ENCODE results near the gene KLHL22. TPM values are rescaled to one million over a fixed set of nuclear protein-coding genes. Genes with fewer than 3 reads are reported as not detected.

Gene KLHL22
- total and polyA plus RNA-seq, 2 of the 4 experiments (the other 2 are of a cell fraction): 27.1 to 30.1 TPM

- Histone ChIP-seq H3K36me3 (ENCODE audit: control insufficient read depth, insufficient read depth, low read length) (peaks cover 45% of the 10 kb centered on the region), H3K18ac (ENCODE audit: low read depth, low read length) (no peak overlapping the region), H3K4ac (ENCODE audit: low read depth, low read length) (no peak overlapping the region), H3K27me3 (ENCODE audit: control insufficient read depth, insufficient read depth, low read length) (no peaks in the 10 kb centered on the region), H3K9ac (ENCODE audit: low read depth, low read length) (no peak overlapping the region), H2AK5ac (ENCODE audit: low read depth, low read length) (no peak overlapping the region), H4K20me1 (ENCODE audit: insufficient read depth, low read length) (no peaks in the 10 kb centered on the region; the same call in 1 of the 2 replicates), H4K91ac (ENCODE audit: insufficient read depth, low read depth, low read length) (no peak overlapping the region), H3K4me3 (ENCODE audit: insufficient read depth, low read depth, low read length) (no peak overlapping the region), H3K79me1 (ENCODE audit: low read depth in 1 of 2, low read length in 2 of 2) (peaks cover 0 to 5% of the 10 kb centered on the region in 2 experiments; a peak in 1 of 4 replicates), H4K5ac (ENCODE audit: low read depth, low read length) (no peak overlapping the region), H2AK9ac (replicated peaks; ENCODE audit: low read depth, low read length, poor library complexity) (no peak overlapping the region), H3K27ac (ENCODE audit: insufficient read depth, low read length) (no peak overlapping the region), H3K56ac (ENCODE audit: extremely low read depth, insufficient read depth, low read length) (no peak overlapping the region), H2AFZ (replicated peaks; ENCODE audit: low read length, poor library complexity) (peak overlapping the region; percentile 52), H2BK5ac (ENCODE audit: low read depth, low read length, poor library complexity, severe bottlenecking) (no peak overlapping the region), H3K4me2 (ENCODE audit: low read depth, low read length) (no peak overlapping the region), H3K23ac (ENCODE audit: low read depth, low read length) (no peak overlapping the region), H3K9me3 (ENCODE audit: control insufficient read depth, insufficient read depth, low read length) (no peaks in the 10 kb centered on the region), H2BK120ac (ENCODE audit: low read depth, low read length) (no peak overlapping the region), H2BK15ac (ENCODE audit: low read depth, low read length) (no peak overlapping the region), H3K14ac (replicated peaks; ENCODE audit: low read depth, low read length) (no peak overlapping the region), H3K4me1 (ENCODE audit: control insufficient read depth, insufficient read depth, low read length) (no peaks in the 10 kb centered on the region), H4K8ac (ENCODE audit: low read depth in 2 of 2, low read length in 2 of 2) (no peak overlapping the region), H2BK20ac (ENCODE audit: low read depth, low read length) (no peak overlapping the region), H3K9me1 (ENCODE audit: insufficient read depth, low read length) (peaks cover 16% of the 10 kb centered on the region)
- POLR2A ChIA-PET (ENCODE audit: unreplicated experiment): no interaction called here
- WGBS, 2 experiments (ENCODE audit: extremely low coverage in 2 of 2, insufficient read length in 1 of 2): 96% methylated on average over 3 of the region's 6 CpGs; no CpG with 5 or more reads in 1 of the 2 experiments
- dilution Hi-C loops (cut with HindIII; ENCODE audit: low sequenced_read_pairs, unreplicated experiment) (no loop called here), in situ Hi-C loops (cut with MboI; ENCODE audit: low sequenced_read_pairs) (loop anchor here (10.0 kb wide), 1 partner anchor 54 kb away; no protein-coding TSS in a partner anchor), intact Hi-C loops (cut with micrococcal nuclease) (no loop called here)
- ATAC-seq (ENCODE audit: low read depth) (no peak), DNase-seq (no peak)
- no TSS peak for BruUV-seq (replicated peaks)
- CTCF ChIA-PET: interaction anchor here (1.2 kb wide), 1 partner anchor 13 kb away, joined by 3 read pairs; no protein-coding TSS in a partner anchor
- TF ChIP-seq MAFK (IDR thresholded peaks at IDR 0.05; ENCODE audit: low read depth, low read length) (no peak), RCOR1 (IDR thresholded peaks at IDR 0.05; ENCODE audit: insufficient replicate concordance, low read length) (no peak), SMC3 (IDR thresholded peaks at IDR 0.05; ENCODE audit: low read depth, low read length) (no peak), CTCF (conservative IDR thresholded peaks at IDR 0.05; ENCODE audit: low read depth, low read length) (no peak), NFE2L2 (IDR thresholded peaks at IDR 0.05; ENCODE audit: low read depth, low read length) (no peak), RFX5 (IDR thresholded peaks at IDR 0.05; ENCODE audit: low read depth, low read length) (no peak), POLR2A (IDR thresholded peaks at IDR 0.05; ENCODE audit: low read depth, low read length) (no peak), RAD21 (IDR thresholded peaks at IDR 0.05; ENCODE audit: low read length) (no peak), BHLHE40 (IDR thresholded peaks at IDR 0.05; ENCODE audit: low read depth, low read length) (no peak), CHD1 (IDR thresholded peaks at IDR 0.05; ENCODE audit: low read depth, low read length) (no peak), CEBPB (IDR thresholded peaks at IDR 0.05; ENCODE audit: low read depth, low read length) (no peak), MAZ (IDR thresholded peaks at IDR 0.05; ENCODE audit: borderline replicate concordance, low read depth, low read length) (no peak), FOS (IDR thresholded peaks at IDR 0.05; ENCODE audit: low read depth, low read length) (no peak), ELK1 (IDR thresholded peaks at IDR 0.05; ENCODE audit: borderline replicate concordance, low read depth, low read length) (no peak)
- TF ChIP-seq, protein P1, sequence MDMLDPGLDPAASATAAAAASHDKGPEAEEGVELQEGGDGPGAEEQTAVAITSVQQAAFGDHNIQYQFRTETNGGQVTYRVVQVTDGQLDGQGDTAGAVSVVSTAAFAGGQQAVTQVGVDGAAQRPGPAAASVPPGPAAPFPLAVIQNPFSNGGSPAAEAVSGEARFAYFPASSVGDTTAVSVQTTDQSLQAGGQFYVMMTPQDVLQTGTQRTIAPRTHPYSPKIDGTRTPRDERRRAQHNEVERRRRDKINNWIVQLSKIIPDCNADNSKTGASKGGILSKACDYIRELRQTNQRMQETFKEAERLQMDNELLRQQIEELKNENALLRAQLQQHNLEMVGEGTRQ (IDR thresholded peaks at IDR 0.05; ENCODE audit: low read depth, low read length): no peak
These were observed 26.3 kb downstream of the KLHL22 start for GRCh38 chr22:20469110-20469868.

Data from IMR-90 (cell line).